Measurements from ENCODE around the gene CTNND2. TPM values are rescaled to one million over a fixed set of nuclear protein-coding genes. Genes with fewer than 3 reads are reported as not detected.

The CTNND2 gene
- total RNA-seq, 2 experiments from 2014 or later: 0.20 TPM; not detected in 1

DNA sequence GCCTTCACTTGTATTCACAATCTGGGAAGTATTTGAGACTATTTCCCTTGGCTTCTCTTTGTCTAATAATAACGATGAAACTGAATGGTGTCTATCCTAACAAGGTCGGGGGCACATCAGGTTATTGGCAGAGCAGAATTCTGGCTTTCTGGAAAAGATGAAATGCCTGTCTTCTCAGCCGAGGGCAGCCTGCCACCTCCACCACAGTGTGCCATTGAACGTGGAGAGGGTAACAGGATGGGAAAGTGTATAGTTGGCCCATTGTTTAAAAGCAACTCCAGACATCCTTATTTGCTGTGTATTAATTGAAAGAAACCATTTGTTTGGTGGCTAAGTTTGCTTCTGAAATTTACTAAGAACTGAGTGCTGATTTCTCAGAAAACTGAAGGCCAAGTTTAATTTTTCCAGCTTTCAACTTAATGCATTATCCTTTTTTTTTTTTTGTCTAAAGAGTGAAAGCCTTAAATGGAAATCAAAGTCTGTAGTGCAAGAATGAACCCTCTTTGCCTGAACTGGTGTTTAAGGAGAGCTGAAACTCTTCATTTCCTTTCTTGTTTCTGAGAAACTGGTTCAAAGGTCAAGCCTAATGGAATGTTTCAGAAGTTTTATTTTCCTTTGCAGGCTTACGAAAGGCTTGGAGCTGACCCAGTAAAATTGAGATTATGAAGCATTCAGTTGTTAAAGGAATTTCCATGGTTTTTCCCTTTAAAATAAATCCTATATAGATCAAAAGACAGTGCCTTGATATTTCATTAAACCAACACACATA is 579.5 kb downstream of the CTNND2 start:
- Mint-ChIP-seq H3K27me3 (no peaks in the 10 kb centered on the region), H3K4me3 (no peak overlapping the region), H3K36me3 (ENCODE audit: low read depth) (no peaks in the 10 kb centered on the region), H3K27ac (no peak overlapping the region), H3K4me1 (ENCODE audit: low read depth) (no peaks in the 10 kb centered on the region), H3K9me3 (no peaks in the 10 kb centered on the region)
- Histone ChIP-seq H3K9me3 (ENCODE audit: control insufficient read depth in 1 of 2, insufficient read depth in 1 of 2, low read length in 2 of 2) (no peaks in the 10 kb centered on the region), H3K4me1 (ENCODE audit: insufficient read depth, low read length) (no peaks in the 10 kb centered on the region), H3K27me3 (ENCODE audit: control insufficient read depth in 1 of 2, insufficient read depth in 2 of 2, low read length in 2 of 2) (no peaks in the 10 kb centered on the region), H3K4me3 (ENCODE audit: low read length) (no peak overlapping the region), H3K36me3 (ENCODE audit: insufficient read depth, low read length) (no peaks in the 10 kb centered on the region), H3K27ac (ENCODE audit: low read depth in 1 of 2, low read length in 2 of 2) (no peak overlapping the region)
- DNase-seq (no peak), ATAC-seq (ENCODE audit: poor library complexity) (no peak)
- intact Hi-C loops (cut with DNase I, micrococcal nuclease): no loop called here
- TF ChIP-seq, protein P1, sequence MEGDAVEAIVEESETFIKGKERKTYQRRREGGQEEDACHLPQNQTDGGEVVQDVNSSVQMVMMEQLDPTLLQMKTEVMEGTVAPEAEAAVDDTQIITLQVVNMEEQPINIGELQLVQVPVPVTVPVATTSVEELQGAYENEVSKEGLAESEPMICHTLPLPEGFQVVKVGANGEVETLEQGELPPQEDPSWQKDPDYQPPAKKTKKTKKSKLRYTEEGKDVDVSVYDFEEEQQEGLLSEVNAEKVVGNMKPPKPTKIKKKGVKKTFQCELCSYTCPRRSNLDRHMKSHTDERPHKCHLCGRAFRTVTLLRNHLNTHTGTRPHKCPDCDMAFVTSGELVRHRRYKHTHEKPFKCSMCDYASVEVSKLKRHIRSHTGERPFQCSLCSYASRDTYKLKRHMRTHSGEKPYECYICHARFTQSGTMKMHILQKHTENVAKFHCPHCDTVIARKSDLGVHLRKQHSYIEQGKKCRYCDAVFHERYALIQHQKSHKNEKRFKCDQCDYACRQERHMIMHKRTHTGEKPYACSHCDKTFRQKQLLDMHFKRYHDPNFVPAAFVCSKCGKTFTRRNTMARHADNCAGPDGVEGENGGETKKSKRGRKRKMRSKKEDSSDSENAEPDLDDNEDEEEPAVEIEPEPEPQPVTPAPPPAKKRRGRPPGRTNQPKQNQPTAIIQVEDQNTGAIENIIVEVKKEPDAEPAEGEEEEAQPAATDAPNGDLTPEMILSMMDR (IDR thresholded peaks at IDR 0.05): no peak
- ChIA-PET POLR2A (no interaction called here), CTCF (no interaction called here)

DNA sequence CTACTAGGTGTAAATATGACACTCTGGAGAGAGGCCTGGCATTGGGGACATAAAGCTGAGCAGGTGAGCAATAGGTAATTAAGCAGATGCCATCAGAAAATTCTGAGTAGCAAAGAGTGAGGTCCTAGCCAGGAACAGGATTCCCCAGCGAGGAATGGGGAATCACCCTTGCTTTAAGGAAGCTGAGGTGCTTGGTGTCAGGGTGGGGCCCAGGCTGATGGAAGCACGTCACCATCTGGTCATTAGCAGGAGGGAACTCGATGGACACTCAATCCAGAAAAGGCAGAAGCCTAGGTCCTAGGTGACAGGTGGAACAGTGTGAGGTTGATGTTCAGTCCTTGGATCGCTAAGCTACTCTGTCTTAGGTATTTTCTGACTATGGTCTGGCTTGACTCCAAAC is 580.5 kb downstream of the CTNND2 start:
- Mint-ChIP-seq H3K27me3 (no peaks in the 10 kb centered on the region), H3K9me3 (no peaks in the 10 kb centered on the region)

DNA sequence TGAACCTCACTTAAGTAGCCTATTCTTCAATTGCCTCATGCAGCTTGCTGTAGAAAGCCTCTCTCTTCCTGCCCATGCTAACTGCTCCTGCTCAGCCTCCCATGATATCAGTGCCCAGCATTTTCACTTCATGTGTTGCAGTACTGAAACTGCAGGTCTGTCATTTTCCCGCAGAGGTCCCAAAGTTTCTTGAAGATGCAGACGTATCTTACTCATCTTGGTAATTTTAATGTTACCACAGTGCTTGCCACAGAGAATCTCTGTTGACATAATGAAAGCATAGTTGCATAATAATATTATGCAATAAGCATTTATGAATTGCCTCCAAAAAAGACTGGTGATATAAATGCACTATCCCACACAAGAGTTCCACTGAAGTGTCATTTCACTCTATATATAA is 582.1 kb downstream of the CTNND2 start:
- TF ChIP-seq, protein P1 (IDR thresholded peaks at IDR 0.05): no peak
- H3K9me3 ChIP-seq (ENCODE audit: control insufficient read depth in 1 of 2, insufficient read depth in 1 of 2, low read length in 2 of 2): no peaks in the 10 kb centered on the region
- Mint-ChIP-seq H3K36me3 (ENCODE audit: low read depth) (no peaks in the 10 kb centered on the region), H3K27me3 (peaks cover 6% of the 10 kb centered on the region), H3K27ac (no peak overlapping the region), H3K4me1 (ENCODE audit: low read depth) (no peaks in the 10 kb centered on the region), H3K9me3 (peaks cover under 1% of the 10 kb centered on the region), H3K4me3 (no peak overlapping the region)
- H3K4me3 ChIP-seq (ENCODE audit: low read length): no peak overlapping the region
- CTCF ChIA-PET: no interaction called here
- no peaks in the 10 kb centered on the region for H3K27me3 ChIP-seq (ENCODE audit: control insufficient read depth in 1 of 2, insufficient read depth in 2 of 2, low read length in 2 of 2)
- peak in 2 of 14 experiments; percentile 34 to 46 for DNase-seq
- intact Hi-C loops (cut with DNase I, micrococcal nuclease): no loop called here
- H3K36me3 ChIP-seq (ENCODE audit: insufficient read depth, low read length): no peaks in the 10 kb centered on the region
- no peaks in the 10 kb centered on the region for H3K4me1 ChIP-seq (ENCODE audit: insufficient read depth, low read length)
- no peak overlapping the region for H3K27ac ChIP-seq (ENCODE audit: low read depth in 1 of 2, low read length in 2 of 2)
- ATAC-seq (ENCODE audit: poor library complexity): no peak
- POLR2A ChIA-PET: no interaction called here

More for the DNA sequence above, 580.5 kb downstream of the CTNND2 start:
- Histone ChIP-seq H3K36me3 (ENCODE audit: insufficient read depth, low read length) (no peaks in the 10 kb centered on the region), H3K4me3 (ENCODE audit: low read length) (no peak overlapping the region), H3K9me3 (ENCODE audit: control insufficient read depth in 1 of 2, insufficient read depth in 1 of 2, low read length in 2 of 2) (no peaks in the 10 kb centered on the region), H3K4me1 (ENCODE audit: insufficient read depth, low read length) (no peaks in the 10 kb centered on the region), H3K27ac (ENCODE audit: low read depth in 1 of 2, low read length in 2 of 2) (no peak overlapping the region), H3K27me3 (ENCODE audit: control insufficient read depth in 1 of 2, insufficient read depth in 2 of 2, low read length in 2 of 2) (no peaks in the 10 kb centered on the region)
- H3K4me3 Mint-ChIP-seq: no peak overlapping the region
- H3K27ac Mint-ChIP-seq: no peak overlapping the region
- ATAC-seq (ENCODE audit: poor library complexity): no peak
- ChIA-PET CTCF (no interaction called here), POLR2A (no interaction called here)
- intact Hi-C loops (cut with DNase I, micrococcal nuclease): no loop called here
- H3K4me1 Mint-ChIP-seq (ENCODE audit: low read depth): no peaks in the 10 kb centered on the region
- no peaks in the 10 kb centered on the region for H3K36me3 Mint-ChIP-seq (ENCODE audit: low read depth)
- peak in 2 of 14 experiments; percentile 22 to 24 for DNase-seq
- TF ChIP-seq, protein P1 (IDR thresholded peaks at IDR 0.05): no peak

All from CD4-positive, alpha-beta T cell (primary cell).